TTC549 (cell line): Measurements from ENCODE around the gene PREB.
"Not testable (repeated sequence)": the region's sequence is repeated elsewhere in the genome, so short reads cannot be mapped to it uniquely, and the experiment has no call there.

Experiments
- FAIRE-seq: peaks from 2 replicates; lab custom pipeline; 2012; peaks lifted over from hg19 to GRCh38; lab: Jason Lieb, UNC

Gene PREB

DNA sequence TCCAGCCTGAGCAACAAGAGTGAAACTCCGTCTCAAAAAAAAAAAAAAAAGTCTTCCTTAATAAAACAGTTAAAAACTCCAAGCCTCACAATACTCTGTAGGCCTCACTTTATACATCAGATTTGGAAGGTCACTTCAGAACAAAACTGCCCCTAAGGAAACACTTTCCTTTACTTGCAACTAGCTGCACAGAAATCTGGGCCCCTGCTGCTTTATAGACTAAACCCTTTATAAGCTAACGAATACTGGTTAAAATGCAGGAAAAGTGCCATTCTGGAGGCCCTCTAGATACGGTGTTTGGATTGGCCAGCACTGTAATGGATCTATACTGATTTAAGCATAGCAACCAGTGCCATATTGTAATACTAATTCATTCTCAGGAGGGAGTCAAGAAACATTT is 9.3 kb downstream of the PREB start:
- FAIRE-seq = no peak

DNA sequence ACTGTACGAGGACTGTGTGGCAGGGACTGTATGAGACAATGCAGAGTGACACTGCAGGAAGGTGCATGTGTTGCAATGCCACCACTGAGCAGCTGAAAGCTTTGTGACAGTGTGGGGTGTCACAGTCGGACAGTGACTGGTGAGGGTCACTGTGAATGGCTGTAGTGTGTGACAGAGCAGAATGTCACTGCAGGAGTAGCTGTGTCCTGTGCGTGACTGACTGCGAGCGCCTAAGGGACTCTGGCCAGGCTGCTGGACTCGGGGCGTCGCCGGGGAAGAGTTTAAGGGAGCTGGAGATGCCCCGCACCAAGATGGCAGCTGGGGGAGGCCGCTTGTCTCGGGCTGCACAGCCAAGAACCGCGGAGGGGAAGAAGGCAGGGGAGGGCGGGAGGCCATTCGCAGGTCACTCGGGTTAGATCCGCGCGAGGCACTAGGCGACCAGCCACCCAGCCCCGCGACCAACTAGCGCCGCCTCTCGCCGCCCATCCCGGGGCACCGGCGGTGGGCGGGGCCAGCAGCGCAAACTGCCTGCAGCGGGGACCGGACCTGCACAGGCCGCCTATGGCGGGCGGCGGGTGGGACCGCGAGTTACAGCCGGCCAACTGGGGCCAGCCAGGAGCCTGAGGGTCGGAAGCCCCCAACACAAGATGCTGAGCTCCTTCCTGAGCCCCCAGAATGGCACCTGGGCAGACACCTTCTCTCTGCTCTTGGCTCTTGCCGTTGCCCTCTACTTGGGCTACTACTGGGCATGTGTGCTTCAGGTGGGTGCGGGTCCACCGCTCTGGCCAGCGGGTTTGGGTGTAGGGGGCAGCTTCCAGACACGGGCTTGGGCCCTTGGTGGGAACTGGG is 10.9 kb downstream of the PREB start, which contains the start of gene ABHD1:
ABHD1 (plus strand) TSS at position 514 of the 849 bp plus-strand sequence; CDS start at position 648, 134 bp downstream.
- no peak for FAIRE-seq

DNA sequence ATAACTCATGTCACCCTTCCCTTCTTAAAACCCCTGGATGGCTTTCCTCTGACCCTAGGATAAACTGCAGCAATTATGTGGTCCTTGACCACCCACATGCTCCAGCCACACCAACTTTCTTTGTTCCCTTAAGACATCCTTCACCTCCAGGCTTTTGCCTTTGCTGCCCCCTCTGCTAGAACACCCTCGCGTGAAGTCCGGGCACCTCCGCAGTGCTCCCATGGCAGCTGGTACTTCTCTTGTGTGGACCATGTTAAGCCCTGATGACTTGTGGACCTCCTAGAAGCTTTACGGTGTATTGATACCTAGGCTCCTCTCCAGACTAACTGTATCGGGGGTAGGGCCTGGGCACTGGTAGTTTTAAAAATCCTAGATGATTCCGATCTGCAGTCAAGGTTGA is 11.6 kb downstream of the PREB start:
- FAIRE-seq = no peak

DNA sequence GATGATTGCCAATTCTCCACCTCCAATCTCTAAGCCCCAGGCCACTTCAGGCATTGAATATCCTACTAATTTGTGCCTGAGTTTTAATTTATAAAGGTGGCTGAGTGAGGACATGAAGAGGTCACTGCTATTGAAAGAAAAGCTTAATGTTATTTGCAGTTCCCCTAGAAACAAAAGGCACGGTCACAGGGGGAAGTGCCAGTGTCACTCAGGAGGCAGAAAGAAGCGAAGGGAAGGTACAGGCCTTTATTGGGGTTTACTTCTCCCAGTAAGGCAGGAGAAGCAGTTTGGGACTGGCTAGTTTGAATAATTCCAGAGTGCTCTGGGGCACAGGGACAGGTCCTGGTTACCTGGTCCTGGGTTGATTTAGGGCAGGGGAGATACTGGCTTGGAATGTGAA is 12.5 kb downstream of the PREB start:
- no peak for FAIRE-seq

DNA sequence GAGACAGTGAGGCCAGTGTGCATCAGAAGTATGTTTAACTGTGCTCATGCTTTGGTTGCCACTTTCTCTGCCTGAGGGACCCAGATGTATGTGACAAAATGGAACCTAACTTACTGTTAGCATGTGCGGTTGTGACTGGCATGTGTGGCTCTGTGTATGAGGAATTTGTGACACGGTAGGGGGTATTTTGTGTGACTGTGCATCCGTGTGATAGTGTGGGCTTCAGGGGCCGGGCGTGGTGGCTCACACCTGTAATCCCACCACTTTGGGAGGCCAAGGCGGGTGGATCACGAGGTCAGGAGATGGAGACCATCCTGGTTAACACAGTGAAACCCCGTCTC is 15.1 kb downstream of the PREB start:
- FAIRE-seq = not testable (repeated sequence)

DNA sequence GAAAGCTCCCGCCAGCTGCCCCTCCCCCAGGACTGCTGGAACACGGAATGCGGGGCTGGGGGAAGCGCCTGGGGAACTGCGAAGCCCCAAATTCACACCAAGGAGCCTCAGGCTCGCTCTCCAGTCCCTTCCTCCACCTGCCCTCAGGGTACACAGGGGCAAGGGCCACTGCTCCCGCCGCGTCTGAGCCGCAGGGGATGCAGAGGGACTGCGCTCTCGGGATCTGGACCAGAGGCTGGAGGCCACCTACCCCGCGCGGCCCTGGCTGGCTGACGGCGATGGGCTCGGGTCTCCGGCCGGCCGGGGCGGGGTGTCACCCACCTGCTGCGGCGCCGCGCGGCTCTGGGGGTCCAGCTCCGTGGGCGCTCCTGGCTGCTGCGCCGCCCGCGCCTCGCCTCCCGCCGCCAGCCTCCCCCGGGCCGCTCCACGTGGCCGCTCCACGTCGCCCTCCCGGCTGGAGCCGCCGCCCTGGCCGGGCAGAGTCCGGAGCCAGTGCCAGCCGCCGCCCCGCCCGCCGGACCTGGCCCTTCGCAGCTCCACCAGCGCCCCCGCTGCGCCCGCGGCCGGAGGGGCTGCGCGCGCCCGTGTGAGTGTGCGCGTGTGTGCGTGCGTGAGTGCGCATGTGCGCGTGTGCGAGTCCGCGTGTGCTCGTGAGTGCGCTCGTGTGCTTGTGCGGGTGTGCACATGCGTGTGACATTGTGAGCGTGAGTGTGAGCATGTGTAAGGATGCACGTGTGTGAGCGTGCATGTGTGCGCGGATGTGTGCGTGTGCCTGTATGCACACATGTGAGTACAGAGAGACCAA is 15.7 kb downstream of the PREB start, which contains the start of gene CGREF1:
CGREF1 (minus strand) TSS at position 604 of the 805 bp plus-strand sequence. CDS start 14,762 bp downstream, outside the sequence.
- no peak for FAIRE-seq

DNA sequence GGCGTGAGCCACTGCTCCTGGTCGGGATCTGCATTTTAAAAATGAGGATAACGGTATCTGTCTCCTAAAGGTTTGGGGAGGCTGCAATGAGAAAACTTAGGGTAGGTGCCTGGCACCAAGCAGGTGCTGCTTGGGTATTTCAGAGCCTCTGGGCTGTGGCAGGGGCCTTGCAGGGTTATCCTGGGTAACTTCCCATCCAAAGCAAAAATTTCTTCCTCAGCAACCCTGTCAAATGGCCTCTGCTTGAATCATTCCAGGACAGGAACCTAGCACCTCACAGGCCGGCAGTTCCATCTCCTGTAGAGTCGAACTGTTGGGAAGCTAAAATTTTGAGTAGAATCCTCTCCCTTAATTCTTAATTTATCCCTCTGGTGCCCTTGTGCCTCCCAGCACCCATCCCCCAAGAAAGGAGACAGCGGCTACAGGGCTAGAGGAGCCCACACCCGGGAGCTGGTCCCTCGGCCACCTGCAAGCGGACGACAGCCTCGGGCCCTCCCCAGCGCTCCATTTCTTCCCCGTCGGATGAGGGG is 16.4 kb downstream of the PREB start:
- no peak for FAIRE-seq

DNA sequence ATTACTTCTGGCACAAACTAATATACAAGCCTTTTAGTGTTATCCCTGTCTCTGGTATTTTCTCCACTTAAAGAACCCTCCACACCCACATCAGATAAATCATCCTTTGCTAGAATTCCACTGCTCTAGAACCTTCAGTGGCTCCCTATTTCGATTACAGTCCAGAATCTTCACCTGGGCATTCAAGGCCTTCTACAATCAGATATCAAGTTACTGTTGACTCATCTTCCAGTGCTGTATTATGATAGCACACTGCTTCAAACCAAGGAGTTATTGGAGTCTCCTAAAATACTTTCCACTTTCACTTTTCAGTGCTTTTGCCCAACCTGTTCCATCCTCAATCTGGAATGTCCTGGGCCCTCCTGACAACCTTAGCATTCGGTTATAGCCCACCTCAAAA is 18.9 kb downstream of the PREB start:
- no peak for FAIRE-seq

DNA sequence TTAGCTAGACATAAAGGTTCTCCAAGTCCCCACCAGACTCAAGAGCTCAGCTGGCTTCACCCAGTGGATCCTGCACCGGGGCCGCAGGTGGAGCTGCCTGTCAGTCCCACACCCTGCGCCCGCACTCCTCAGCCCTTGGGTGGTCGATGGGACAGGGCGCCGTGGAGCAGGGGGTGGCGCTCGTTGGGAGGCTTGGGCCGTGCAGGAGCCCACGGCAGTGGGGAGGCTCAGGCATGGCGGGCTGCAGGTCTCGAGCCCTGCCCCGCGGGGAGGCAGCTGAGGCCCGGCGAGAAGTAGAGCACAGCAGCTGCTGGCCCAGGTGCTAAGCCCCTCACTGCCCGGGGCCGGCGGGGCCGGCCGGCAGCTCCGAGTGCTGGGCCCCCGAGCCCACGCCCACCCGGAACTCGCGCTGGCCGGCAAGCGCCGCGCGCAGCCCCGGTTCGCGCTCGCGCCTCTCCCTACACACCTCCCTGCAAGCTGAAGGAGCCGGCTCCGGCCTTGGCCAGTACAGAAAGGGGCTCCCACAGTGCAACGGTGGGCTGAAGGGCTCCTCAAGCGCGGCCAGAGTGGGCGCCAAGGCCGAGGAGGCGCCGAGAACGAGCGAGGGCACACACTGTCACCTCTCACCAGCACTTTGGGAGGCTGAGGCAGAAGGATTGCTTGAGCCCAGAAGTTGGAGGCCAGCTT is 22.9 kb downstream of the PREB start:
- FAIRE-seq = not testable (repeated sequence)

DNA sequence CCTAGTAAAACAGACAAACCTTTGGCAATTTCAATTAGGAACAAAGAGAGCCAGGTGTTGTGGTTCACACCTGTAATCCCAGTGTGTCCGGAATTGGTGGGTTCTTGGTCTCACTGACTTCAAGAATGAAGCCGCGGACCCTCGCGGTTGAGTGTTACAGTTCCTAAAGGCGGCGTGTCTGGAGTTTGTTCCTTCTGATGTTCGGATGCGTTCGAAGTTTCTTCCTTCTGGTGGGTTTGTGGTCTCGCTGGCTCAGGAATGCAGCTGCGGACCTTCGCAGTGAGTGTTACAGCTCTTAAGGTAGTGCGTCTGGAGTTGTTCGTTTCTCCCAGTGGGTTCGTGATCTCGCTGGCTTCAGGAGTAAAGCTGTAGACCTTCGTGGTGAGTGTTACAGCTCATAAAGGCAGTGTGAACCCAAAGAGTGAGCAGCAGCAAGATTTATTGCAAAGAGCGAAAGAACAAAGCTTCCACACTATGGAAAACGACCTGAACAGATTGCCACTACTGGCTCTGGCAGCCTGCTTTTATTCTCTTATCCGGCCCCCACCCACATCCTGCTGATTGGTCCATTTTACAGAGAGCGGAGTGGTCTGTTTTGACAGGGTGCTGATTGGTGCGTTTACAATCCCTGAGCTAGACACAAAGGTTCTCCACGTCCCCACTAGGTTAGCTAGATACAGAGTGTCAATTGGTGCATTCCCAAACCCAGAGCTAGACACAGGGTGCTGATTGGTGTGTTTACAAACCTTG is 23.7 kb downstream of the PREB start:
- not testable (repeated sequence) for FAIRE-seq

DNA sequence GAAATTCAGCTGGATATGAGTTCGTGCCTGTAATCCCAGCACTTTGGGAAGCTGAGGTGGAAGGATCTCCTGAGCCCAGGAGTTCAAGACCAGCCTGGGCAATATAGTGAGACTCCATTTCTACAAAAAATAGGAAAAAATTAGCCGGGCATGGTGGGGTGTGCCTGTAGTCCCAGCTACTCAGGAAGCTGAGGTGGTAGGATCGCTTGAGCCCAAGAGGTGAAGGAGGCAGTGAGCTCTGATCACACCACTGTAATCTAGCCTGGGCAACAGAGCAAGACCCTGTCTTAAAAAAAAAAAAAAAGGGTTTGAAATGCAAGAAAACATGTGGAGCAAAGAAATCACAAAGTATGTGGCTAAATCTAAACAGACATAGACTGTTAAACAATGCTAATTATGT is 25.4 kb downstream of the PREB start:
- no peak for FAIRE-seq

DNA sequence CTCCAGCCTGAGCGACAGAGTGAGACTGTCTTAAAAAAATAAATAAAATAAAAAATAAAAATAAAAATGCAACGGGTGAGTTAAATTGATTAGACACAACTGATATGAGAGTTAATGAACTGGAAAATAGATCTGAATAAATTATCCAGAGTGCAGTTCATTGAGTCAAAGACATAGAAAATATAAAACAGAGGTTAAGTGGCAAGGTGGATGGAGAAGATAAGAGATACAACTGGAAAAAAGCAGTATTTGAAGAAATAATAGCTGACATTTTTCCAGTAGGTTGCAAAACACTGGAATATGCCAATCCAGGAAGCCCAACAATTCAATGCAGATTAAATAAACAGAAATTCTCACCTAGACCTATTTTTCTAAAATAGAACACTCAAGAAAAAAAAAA is 26.2 kb downstream of the PREB start:
- FAIRE-seq = no peak

DNA sequence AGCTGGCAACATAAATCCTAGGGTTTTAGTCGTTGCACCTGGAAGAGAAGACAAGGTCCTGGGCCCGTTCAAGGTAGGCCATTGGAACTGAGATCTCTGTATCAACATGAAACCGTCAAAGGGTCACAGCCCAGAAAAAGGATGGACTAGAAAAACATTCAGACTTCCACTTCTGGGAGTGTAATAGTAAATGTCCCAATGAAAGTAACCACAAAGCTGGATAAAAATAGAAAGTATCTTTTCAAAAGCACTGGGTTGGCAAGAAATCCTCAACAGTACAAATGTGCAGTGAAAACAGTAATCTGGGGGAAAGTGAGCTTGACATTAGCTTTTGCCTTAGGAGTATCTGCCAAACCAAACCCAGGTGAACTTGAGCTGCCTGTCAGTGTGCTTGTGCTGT is 28.5 kb downstream of the PREB start:
- no peak for FAIRE-seq

DNA sequence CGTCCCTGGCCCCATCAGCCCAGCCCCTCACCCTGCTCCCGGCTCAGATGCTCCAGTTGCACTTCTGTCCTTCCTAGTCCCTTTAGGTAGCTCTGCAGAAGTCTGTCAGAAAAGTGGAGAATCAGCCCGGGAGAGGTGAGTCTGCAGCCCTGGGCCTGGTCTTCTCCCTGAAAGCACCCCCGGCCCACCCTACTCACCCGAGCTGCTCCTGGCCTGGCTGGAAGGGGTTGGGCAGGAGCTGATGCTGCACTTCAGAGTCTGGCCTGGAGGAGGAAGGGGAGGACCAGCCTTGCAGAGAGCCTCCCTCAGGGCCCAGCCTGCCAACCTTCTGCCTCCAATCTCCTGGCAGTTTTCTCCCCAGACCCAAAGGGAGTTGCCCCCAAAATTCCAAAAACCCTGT is 32.1 kb downstream of the PREB start:
- no peak for FAIRE-seq

DNA sequence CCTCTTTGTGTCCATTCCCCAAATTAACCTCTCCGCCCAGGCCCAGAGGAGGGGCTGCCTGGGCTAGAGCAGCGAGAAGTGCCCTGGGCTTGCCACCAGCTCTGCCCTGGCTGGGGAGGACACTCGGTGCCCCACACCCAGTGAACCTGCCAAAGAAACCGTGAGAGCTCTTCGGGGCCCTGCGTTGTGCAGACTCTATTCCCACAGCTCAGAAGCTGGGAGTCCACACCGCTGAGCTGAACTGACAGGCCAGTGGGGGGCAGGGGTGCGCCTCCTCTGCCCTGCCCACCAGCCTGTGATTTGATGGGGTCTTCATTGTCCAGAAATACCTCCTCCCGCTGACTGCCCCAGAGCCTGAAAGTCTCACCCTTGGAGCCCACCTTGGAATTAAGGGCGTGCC is 34.4 kb downstream of the PREB start:
- no peak for FAIRE-seq

DNA sequence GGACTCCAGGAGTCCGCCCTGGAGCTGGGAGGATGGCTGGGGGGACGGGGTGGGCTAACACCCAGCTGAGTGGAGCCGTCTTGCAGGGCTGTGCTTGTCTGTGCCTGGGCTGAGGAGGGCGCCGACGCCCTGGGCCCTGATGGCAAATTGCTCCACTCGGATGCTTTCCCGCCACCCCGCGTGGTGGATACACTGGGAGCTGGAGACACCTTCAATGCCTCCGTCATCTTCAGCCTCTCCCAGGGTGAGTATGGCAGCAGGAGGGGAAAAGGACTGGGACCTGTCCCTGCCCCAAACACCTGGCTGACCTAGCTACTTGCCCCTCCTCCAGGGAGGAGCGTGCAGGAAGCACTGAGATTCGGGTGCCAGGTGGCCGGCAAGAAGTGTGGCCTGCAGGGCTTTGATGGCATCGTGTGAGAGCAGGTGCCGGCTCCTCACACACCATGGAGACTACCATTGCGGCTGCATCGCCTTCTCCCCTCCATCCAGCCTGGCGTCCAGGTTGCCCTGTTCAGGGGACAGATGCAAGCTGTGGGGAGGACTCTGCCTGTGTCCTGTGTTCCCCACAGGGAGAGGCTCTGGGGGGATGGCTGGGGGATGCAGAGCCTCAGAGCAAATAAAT is 35.0 kb downstream of the PREB start:
- FAIRE-seq = no peak

DNA sequence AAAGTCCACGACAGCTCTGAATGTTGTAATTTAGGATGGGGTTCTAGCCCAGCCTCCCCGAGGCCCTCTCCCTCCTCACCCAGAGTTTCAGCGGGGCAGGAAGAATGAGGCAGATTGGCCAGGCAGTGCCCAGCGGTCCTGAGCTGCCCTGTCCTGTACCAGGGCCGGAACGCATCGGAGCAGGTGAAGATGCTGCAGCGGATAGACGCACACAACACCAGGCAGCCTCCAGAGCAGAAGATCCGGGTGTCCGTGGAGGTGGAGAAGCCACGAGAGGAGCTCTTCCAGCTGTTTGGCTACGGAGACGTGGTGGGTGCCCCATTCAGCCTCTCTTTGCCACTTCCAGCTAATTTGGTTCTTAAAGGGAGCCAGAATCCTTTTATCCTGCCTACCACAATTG is 37.1 kb downstream of the PREB start:
- no peak for FAIRE-seq

DNA sequence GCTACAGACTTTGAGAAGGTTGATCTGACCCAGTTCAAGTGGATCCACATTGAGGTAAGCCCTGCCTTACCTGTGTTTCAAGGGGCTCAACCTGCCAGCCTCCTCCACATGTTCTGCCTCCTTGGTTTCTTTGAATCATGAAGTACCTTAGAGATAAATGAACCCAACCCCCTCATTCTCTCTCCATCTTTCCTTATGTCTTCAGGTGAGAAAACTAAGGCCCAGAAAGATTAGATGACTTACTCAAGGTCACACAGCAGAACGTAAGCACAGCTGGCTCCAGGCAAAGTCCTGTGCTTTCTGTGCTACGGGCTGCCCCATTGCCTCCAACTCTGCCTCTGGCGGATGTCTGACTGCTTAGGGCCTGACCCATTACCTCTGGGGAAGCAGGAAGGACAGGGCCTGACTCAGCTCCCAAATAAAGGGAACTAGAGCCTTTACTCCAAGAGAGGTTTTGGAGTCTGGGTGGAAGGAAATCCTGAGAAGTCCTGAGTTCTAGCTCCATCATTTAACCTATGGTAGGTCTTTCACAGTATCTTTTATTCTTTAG is 37.6 kb downstream of the PREB start:
- FAIRE-seq = no peak

DNA sequence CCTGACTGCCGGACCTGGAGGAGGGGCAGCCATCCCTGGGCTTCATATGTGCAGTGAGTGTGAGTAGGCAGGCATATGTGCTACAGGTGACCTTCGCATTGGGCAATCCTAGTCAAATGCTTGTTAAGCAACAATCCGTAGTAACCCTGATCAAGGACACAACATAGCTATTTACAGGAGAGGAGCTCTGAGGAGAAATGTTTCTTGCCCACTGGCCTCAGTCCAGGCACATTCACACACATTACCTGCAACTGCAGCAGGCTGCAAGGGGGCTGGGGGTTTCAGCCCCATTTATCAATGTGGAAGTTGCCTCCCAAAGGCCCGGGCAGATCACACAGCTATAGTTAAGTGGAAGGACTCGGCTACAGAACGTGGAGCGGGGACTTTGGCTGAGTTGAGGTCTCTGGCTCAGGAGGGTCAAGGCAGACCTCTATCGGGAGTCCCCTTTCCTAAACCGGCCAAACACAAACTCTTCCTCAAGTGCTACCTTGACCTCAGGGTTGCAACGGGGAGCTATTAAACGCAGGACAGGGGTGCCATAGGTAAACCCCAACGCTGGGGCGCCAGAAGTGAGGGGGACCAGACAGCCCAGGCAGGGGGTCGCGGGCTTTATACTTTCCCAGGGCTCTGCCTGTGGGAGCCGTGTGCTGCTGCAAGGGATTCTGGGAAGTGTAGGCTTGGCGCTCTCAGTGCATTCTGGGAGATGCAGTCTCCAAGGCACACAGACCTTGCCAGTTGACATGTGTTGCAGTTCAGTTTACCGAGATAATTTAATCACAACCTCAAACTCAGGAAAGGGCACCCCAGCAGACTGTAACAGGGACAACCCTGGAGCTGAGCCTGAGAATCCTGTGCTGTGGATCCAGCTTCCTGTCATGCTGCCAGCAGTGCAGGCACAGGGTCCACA is 38.4 kb downstream of the PREB start:
- no peak for FAIRE-seq

DNA sequence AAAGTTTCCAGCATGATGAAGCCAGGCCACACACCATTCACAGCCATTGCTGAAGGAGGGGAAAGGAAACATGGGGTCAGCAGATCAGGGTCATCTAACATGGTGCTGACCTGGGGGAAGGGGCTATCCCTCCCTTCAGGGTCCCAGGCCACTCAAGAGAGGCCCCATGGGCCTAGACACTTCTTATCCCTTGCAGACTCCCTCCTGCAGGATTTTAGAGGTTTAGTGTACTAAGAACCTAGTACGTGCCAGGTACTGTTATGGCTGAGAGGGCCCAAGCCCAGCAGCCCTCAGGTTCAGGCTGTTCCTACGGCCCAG is 39.0 kb downstream of the PREB start:
- FAIRE-seq = no peak
